Astrocyte (in vitro differentiated cells and primary cell): Measurements from ENCODE around the gene RLBP1. TPM values are rescaled to one million over a fixed set of nuclear protein-coding genes. Genes with fewer than 3 reads are reported as not detected.
A peak's percentile ranks its signal among the peaks of the same experiment; 100 is the strongest.

Source experiments
- DNase-seq: peaks from one replicate; pipeline ENCODE4 v3.0.0-alpha.2; 2010; ENCODE audit warnings: low read depth
- FAIRE-seq: peaks from 2 replicates; lab custom pipeline; 2011; peaks lifted over from hg19 to GRCh38; lab: Jason Lieb, UNC
- H2AFZ ChIP-seq: 2 replicates; pipeline ENCODE4 v1.6.0; 2012; ENCODE audit warnings: low read depth, low read length, inconsistent platforms
- H3K27ac ChIP-seq: 2 replicates; pipeline ENCODE4 v1.5.1; 2011; ENCODE audit warnings: low read depth, low read length, inconsistent platforms
- H3K27me3 ChIP-seq: 2 replicates; pipeline ENCODE4 v1.6.0; 2011; ENCODE audit warnings: low read length, inconsistent platforms; ENCODE audit not compliant: insufficient read depth
- H3K36me3 ChIP-seq: 2 replicates; pipeline ENCODE4 v1.5.1; 2011; ENCODE audit warnings: low read length, inconsistent platforms; ENCODE audit not compliant: insufficient read depth
- H3K4me1 ChIP-seq: 2 replicates; pipeline ENCODE4 v1.5.1; 2011; ENCODE audit warnings: low read length, inconsistent platforms; ENCODE audit not compliant: insufficient read depth
- H3K4me2 ChIP-seq: 2 replicates; pipeline ENCODE4 v1.6.0; 2012; ENCODE audit warnings: low read length, inconsistent platforms
- H3K4me3 ChIP-seq: 2 replicates; pipeline ENCODE4 v1.5.1; 2011; ENCODE audit warnings: low read depth, mild to moderate bottlenecking, low read length, inconsistent platforms; ENCODE audit not compliant: insufficient read depth
- H3K79me2 ChIP-seq: 2 replicates; pipeline ENCODE4 v1.6.0; 2012; ENCODE audit warnings: mild to moderate bottlenecking, low read length, inconsistent platforms; ENCODE audit not compliant: insufficient read depth
- H3K9ac ChIP-seq: 2 replicates; pipeline ENCODE4 v1.6.0; 2012; ENCODE audit warnings: mild to moderate bottlenecking, low read length, inconsistent platforms
- H3K9me3 ChIP-seq: 2 replicates; pipeline ENCODE4 v1.5.1; 2012; ENCODE audit warnings: low read depth, mild to moderate bottlenecking, low read length, inconsistent platforms; ENCODE audit not compliant: insufficient read depth
- H4K20me1 ChIP-seq: 2 replicates; pipeline ENCODE4 v1.6.0; 2012; ENCODE audit warnings: low read length, inconsistent platforms; ENCODE audit not compliant: insufficient read depth
- H3K27ac Mint-ChIP-seq: one replicate; pipeline ENCODE4 v1.8.0; 2021; ENCODE audit warnings: mild to moderate bottlenecking, mixed read lengths; ENCODE audit not compliant: unreplicated experiment
- H3K27me3 Mint-ChIP-seq: one replicate; pipeline ENCODE4 v1.8.0; 2021; ENCODE audit warnings: low read depth, mixed read lengths; ENCODE audit not compliant: unreplicated experiment
- H3K36me3 Mint-ChIP-seq: one replicate; pipeline ENCODE4 v1.8.0; 2021; ENCODE audit warnings: low read depth, mixed read lengths; ENCODE audit not compliant: unreplicated experiment
- H3K4me1 Mint-ChIP-seq: one replicate; pipeline ENCODE4 v1.8.0; 2021; ENCODE audit warnings: low read depth, mixed read lengths; ENCODE audit not compliant: unreplicated experiment
- H3K4me3 Mint-ChIP-seq: one replicate; pipeline ENCODE4 v1.8.0; 2021; ENCODE audit warnings: mild to moderate bottlenecking, moderate library complexity, mixed read lengths; ENCODE audit not compliant: unreplicated experiment
- H3K9me3 Mint-ChIP-seq: one replicate; pipeline ENCODE4 v1.8.0; 2021; ENCODE audit warnings: mild to moderate bottlenecking, mixed read lengths; ENCODE audit not compliant: unreplicated experiment
- CTCF ChIP-seq: IDR thresholded peaks from 2 replicates; pipeline ENCODE4 v1.5.1; 2011; ENCODE audit warnings: low read depth, mild to moderate bottlenecking, inconsistent platforms, low read length, moderate library complexity; ENCODE audit not compliant: insufficient read depth
- EZH2 ChIP-seq: IDR thresholded peaks from 2 replicates; pipeline ENCODE4 v1.6.1; 2012; ENCODE audit warnings: mild to moderate bottlenecking, low read length, inconsistent platforms; ENCODE audit not compliant: insufficient read depth
- total RNA-seq: library from RNA; stranded (reverse); gene quantifications from 2 replicates; pipeline ENCODE4 v1.2.1, GENCODE V29; 2021

Gene RLBP1
- total RNA-seq, 1 donor from 2014 or later: not detected

DNA sequence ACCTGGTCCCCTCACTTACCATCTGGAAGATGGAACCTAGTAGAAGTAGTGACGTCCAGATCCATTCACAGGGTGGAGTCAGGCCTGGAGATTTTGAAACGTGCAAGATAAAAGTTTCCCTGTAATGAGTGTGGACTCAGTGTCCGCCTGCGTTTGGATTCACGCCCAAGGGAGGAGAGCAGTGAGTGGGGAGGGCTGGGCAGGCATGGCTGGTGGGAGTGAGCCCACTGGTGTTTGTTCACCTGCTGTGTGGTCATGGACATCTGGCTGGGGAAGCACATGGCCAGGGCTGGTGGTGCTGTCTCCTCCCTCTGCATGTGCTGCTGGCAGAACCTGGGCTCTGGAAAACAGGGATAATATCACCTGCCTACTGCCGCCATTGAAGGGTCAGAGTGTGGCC is 37.0 kb downstream of the RLBP1 start:
- peaks cover 4% of the 10 kb centered on the region for H3K4me1 ChIP-seq
- H3K36me3 Mint-ChIP-seq: peaks cover 14% of the 10 kb centered on the region
- no peaks in the 10 kb centered on the region for H3K79me2 ChIP-seq
- no peak overlapping the region for H3K27ac Mint-ChIP-seq
- peaks cover 5% of the 10 kb centered on the region for H4K20me1 ChIP-seq
- H3K9me3 ChIP-seq: no peaks in the 10 kb centered on the region
- H3K36me3 ChIP-seq: peaks cover 18% of the 10 kb centered on the region
- peaks cover 6% of the 10 kb centered on the region for H3K4me1 Mint-ChIP-seq
- no peak for FAIRE-seq
- H3K4me2 ChIP-seq: no peak overlapping the region
- no peaks in the 10 kb centered on the region for H3K9me3 Mint-ChIP-seq
- no peak overlapping the region for H3K4me3 Mint-ChIP-seq
- no peaks in the 10 kb centered on the region for H3K27me3 Mint-ChIP-seq
- no peak overlapping the region for H2AFZ ChIP-seq
- TF ChIP-seq CTCF (no peak), EZH2 (no peak)
- no peak overlapping the region for H3K4me3 ChIP-seq
- no peak overlapping the region for H3K9ac ChIP-seq
- no peak for DNase-seq
- H3K27me3 ChIP-seq: no peaks in the 10 kb centered on the region
- H3K27ac ChIP-seq: no peak overlapping the region

DNA sequence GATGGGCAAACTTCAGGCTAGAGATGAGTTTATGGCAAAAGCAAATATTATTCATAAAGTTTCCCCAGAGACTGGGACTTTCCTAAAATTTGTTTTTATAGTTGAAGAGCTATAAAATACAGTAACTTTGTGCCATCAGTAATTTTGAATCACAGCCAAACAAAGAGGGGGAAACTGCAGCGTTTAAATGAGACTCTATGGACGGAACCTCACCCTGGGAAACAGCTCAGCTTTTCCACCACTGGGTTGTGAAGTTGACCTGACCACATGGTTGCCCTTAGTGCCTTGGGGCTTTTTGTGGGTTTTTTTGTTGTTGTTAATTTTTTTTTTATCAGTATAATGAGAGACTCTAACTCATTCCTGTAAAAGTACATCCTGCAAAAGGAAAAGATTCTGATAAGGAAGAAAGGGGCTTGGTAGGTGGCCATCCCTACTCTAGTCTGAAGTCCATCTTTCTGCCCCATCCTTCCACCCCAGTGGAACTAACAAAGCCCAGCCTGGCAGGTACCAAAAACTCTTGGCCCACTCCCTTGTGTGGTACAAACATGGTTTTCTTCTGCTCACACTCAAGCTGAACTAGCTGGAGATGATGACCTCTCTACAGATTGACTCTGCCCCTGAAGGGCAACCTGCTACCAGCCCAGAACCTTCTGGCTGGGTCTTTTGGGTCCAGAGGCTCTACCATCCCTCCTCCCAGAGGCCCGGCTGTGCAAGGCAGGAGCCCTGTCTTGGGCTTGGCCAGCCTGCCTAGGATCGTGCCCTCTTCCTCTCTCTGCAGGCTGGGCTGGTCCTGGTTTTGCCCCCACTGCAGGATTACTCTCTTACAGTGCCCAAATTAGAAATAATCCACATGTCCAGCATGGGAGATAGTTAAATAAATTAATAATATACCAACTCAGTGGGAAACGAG is 41.2 kb downstream of the RLBP1 start:
- Histone ChIP-seq H3K36me3 (peaks cover 17% of the 10 kb centered on the region), H3K9ac (no peak overlapping the region), H3K4me3 (no peak overlapping the region), H2AFZ (no peak overlapping the region), H3K9me3 (no peaks in the 10 kb centered on the region), H3K27ac (no peak overlapping the region), H3K79me2 (no peaks in the 10 kb centered on the region), H3K27me3 (no peaks in the 10 kb centered on the region), H3K4me1 (peaks cover 4% of the 10 kb centered on the region), H3K4me2 (no peak overlapping the region), H4K20me1 (peaks cover 8% of the 10 kb centered on the region)
- no peaks in the 10 kb centered on the region for H3K27me3 Mint-ChIP-seq
- no peak overlapping the region for H3K27ac Mint-ChIP-seq
- H3K4me3 Mint-ChIP-seq: no peak overlapping the region
- H3K4me1 Mint-ChIP-seq: no peaks in the 10 kb centered on the region
- no peak for TF ChIP-seq CTCF
- TF ChIP-seq EZH2: no peak
- DNase-seq (peak; percentile 37), FAIRE-seq (no peak)
- no peaks in the 10 kb centered on the region for H3K9me3 Mint-ChIP-seq
- peaks cover 17% of the 10 kb centered on the region for H3K36me3 Mint-ChIP-seq
